Adrenal gland (tissue), 12 donors: ENCODE data around the gene NPAS3. TPM values are rescaled to one million over a fixed set of nuclear protein-coding genes. Genes with fewer than 3 reads are reported as not detected.

Experiments used
- DNase-seq, 7 donors: peaks; one replicate each; pipeline ENCODE4 v3.0.0-alpha.2; 2019 to 2020
- H3K27ac ChIP-seq, 5 donors: fragments of 200-600 bp; sonication (generic) in 4 of 5; 1 replicate in 3 of 5; 2 replicates in 2 of 5; pipeline versions ENCODE4 v1.5.1 to v1.8.0; 2016 to 2020; ENCODE audit warnings: mild to moderate bottlenecking in 1 of 5
- H3K27me3 ChIP-seq: fragments of 200-600 bp; 2 replicates; pipeline ENCODE4 v1.8.0; 2021
- H3K36me3 ChIP-seq, 2 donors: fragments of 200-600 bp; replicated peaks in 1 of 2; 1 replicate in 1 of 2; 2 replicates in 1 of 2; pipeline versions ENCODE4 v1.5.1 to v1.8.0; 2018 to 2022
- H3K4me1 ChIP-seq, 2 donors: fragments of 200-600 bp; replicated peaks in 1 of 2; 1 replicate in 1 of 2; 2 replicates in 1 of 2; pipeline versions ENCODE4 v1.5.1 to v1.8.0; 2018 to 2021
- H3K4me3 ChIP-seq, 4 donors: fragments of 200-600 bp; sonication (generic) in 3 of 4; one replicate each; pipeline ENCODE4 v1.5.1; 2016 to 2018
- H3K9me3 ChIP-seq, 3 donors: fragments of 200-600 bp; sonication (generic) in 1 of 3; replicated peaks in 1 of 3; 1 replicate in 2 of 3; 2 replicates in 1 of 3; pipeline versions ENCODE4 v1.5.1 to v1.8.0; 2016 to 2021
- CTCF ChIP-seq, 6 experiments: fragments of 450-650 bp in 4 of 6; fragments of 200-600 bp in 2 of 6; sonication (generic) in 1 of 6; IDR thresholded peaks; 1 replicate in 5 of 6; 2 replicates in 1 of 6; pipeline versions ENCODE4 v1.5.1 to v1.8.0; 2016 to 2021; ENCODE audit warnings: antibody characterized with exemption in 6 of 6, mild to moderate bottlenecking in 2 of 6, moderate library complexity in 1 of 6
- POLR2A ChIP-seq, 2 donors: fragments of 450-650 bp; IDR thresholded peaks; one replicate each; pipeline ENCODE4 v1.6.1; 2017; ENCODE audit warnings: antibody characterized with exemption in 2 of 2, mild to moderate bottlenecking in 2 of 2, moderate library complexity in 1 of 2
- WGBS, 4 donors: extraction: QIAGEN DNeasy Blood & Tissue Kit in 2 of 4; methylation state at CpG; one replicate each; pipeline versions ENCODE4 v1.1.5 to v1.1.7; 2013 to 2017; 5-methylcytosine and 5-hydroxymethylcytosine counted together
- intact Hi-C, 2 donors: fragments of 100-400 bp; cut with DNase I; formaldehyde crosslinking; loops; one replicate each; pipeline versions ENCODE4 v1.14.1 to v1.15.0; 2022 to 2023
- polyA plus RNA-seq, 3 donors: library from polyadenylated mRNA; stranded (reverse); fragments of 200-250 nt in 2 of 3; fragments of 350-450 nt in 1 of 3; fragmentation: Illumina TruSeq in 1 of 3; extraction: RNeasy Lipid Tissue Mini Kit (QIAGEN cat#74804) in 1 of 3; gene quantifications; one replicate each; pipeline ENCODE4 v1.2.3, GENCODE V29; 2013 to 2014
- total RNA-seq, 9 donors: library from RNA; depleted of rRNA in 4 of 9; stranded (reverse); fragments of >200 nt in 4 of 9; fragments of 120-200 nt in 1 of 9; fragmentation: NEBNext Ultra II Directional in 1 of 9; extraction: Animal tissue kit (Norgen Biotek cat#: 25700) in 1 of 9; gene quantifications; one replicate each; pipeline versions ENCODE4 v1.1.0 to v1.2.4, GENCODE V29; 2013 to 2023
- donor health status: healthy with polysubstance abuse.
- donor health status: Bipolar disorder and iron deficiency.
- donor health status: DM: yes; HTN: yes; CAD: no.
- donor health status: DM: no; HTN: no; CAD: no.
- donor health status: DM: no; HTN: no; CAD: no.
- donor health status: DM: yes; HTN: yes; CAD: no.

Gene NPAS3
- total and polyA plus RNA-seq, 12 donors = 0.36 to 7.5 (median 1.5) TPM

- intact Hi-C loops = no loop called here
- TF ChIP-seq POLR2A (IDR thresholded peaks at IDR 0.05) (no peak), CTCF (IDR thresholded peaks at IDR 0.05) (no peak)
- WGBS, 4 donors = 31 to 46% (median 43%) methylated on average over 2 of the region's 2 CpGs
- H3K27ac ChIP-seq = no peak overlapping the region
- no peaks in the 10 kb centered on the region for H3K36me3 ChIP-seq
- H3K4me3 ChIP-seq = no peak overlapping the region
- peak in 6 of 7 donors; percentile 27 to 62 (median 50) for DNase-seq
- no peaks in the 10 kb centered on the region for H3K9me3 ChIP-seq
- no peaks in the 10 kb centered on the region for H3K4me1 ChIP-seq
- H3K27me3 ChIP-seq = no peaks in the 10 kb centered on the region
These were observed 377.0 kb downstream of the NPAS3 start for GRCh38 chr14:33315721-33316120.

GRCh38 chr14:33317675-33318074, 379.0 kb downstream of the NPAS3 start:
- no peak overlapping the region for H3K4me3 ChIP-seq
- intact Hi-C loops = no loop called here
- DNase-seq = no peak
- no peak overlapping the region for H3K27ac ChIP-seq
- no peaks in the 10 kb centered on the region for H3K4me1 ChIP-seq
- no peaks in the 10 kb centered on the region for H3K36me3 ChIP-seq
- no peaks in the 10 kb centered on the region for H3K27me3 ChIP-seq
- TF ChIP-seq POLR2A (IDR thresholded peaks at IDR 0.05) (no peak), CTCF (IDR thresholded peaks at IDR 0.05) (no peak)
- whole genome bisulfite sequencing, 4 donors = 73 to 90% (median 78%) methylated on average over 5 of the region's 5 CpGs
- no peaks in the 10 kb centered on the region for H3K9me3 ChIP-seq

GRCh38 chr14:33323979-33324378, 385.3 kb downstream of the NPAS3 start:
- no peak overlapping the region for H3K27ac ChIP-seq
- H3K9me3 ChIP-seq = no peaks in the 10 kb centered on the region
- intact Hi-C loops = no loop called here
- 88 to 89% (median 89%) methylated on average over 7 of the region's 7 CpGs for WGBS, 4 donors
- TF ChIP-seq CTCF (IDR thresholded peaks at IDR 0.05) (no peak), POLR2A (IDR thresholded peaks at IDR 0.05) (no peak)
- no peaks in the 10 kb centered on the region for H3K4me1 ChIP-seq
- no peaks in the 10 kb centered on the region for H3K27me3 ChIP-seq
- no peak overlapping the region for H3K4me3 ChIP-seq
- DNase-seq = no peak
- no peaks in the 10 kb centered on the region for H3K36me3 ChIP-seq

GRCh38 chr14:33331176-33331949, 392.7 kb downstream of the NPAS3 start:
- intact Hi-C loops = no loop called here
- no peaks in the 10 kb centered on the region for H3K36me3 ChIP-seq
- WGBS, 4 donors = 90 to 92% (median 90%) methylated on average over 11 of the region's 11 CpGs

More at GRCh38 chr14:33331176-33331949, 392.7 kb downstream of the NPAS3 start:
- TF ChIP-seq CTCF (IDR thresholded peaks at IDR 0.05) = no peak
- TF ChIP-seq POLR2A (IDR thresholded peaks at IDR 0.05) = no peak
- Histone ChIP-seq H3K4me1 (no peaks in the 10 kb centered on the region), H3K27ac (no peak overlapping the region), H3K9me3 (no peaks in the 10 kb centered on the region), H3K4me3 (no peak overlapping the region), H3K27me3 (no peaks in the 10 kb centered on the region)
- no peak for DNase-seq
